ENCODE results near the gene CASP3. TPM values are rescaled to one million over a fixed set of nuclear protein-coding genes. Genes with fewer than 3 reads are reported as not detected.

CASP3 gene
- total and polyA plus RNA-seq, 9 of the 15 experiments (the other 6 are each of a cell fraction or from before 2014, with no cell fraction given) = 17.6 to 40.1 (median 31.8) TPM

GRCh38 chr4:184680698-184681097 lies 31.5 kb upstream of the CASP3 start:
- H3K27ac ChIP-seq (ENCODE audit: extremely low read depth, low read depth, low read length) = no peak overlapping the region
- no peak for DNase-seq (ENCODE audit: extremely low read depth in 1 of 4, low spot score in 3 of 4)
- H3K4me3 ChIP-seq = no peak overlapping the region
- H3K4me2 ChIP-seq (ENCODE audit: insufficient read depth, low read length) = no peak overlapping the region
- TF ChIP-seq E2F4 (CRISPR knock-in tag; IDR thresholded peaks at IDR 0.05; ENCODE audit: low read depth) (no peak), NFATC3 (IDR thresholded peaks at IDR 0.05) (no peak), MYC (IDR thresholded peaks at IDR 0.05; ENCODE audit: low read depth, low read length) (no peak), MYC (CRISPR knock-in tag; IDR thresholded peaks at IDR 0.05; ENCODE audit: borderline replicate concordance, low read depth) (no peak), ZNF239 (CRISPR knock-in tag; IDR thresholded peaks at IDR 0.05) (no peak), ZNF324 (CRISPR knock-in tag; IDR thresholded peaks at IDR 0.05) (no peak), NR0B1 (IDR thresholded peaks at IDR 0.05; ENCODE audit: partially characterized antibody) (no peak)
- CTCF ChIA-PET (ENCODE audit: low intra/inter-chr PET ratio) = no interaction called here
- BruUV-seq (replicated peaks) = no TSS peak
- peaks cover 11 to 13% of the 10 kb centered on the region in 2 experiments; a peak in 4 of 5 replicates for H3K4me1 ChIP-seq (replicated peaks in 1 of 2; ENCODE audit: control insufficient read depth in 2 of 2, insufficient read depth in 2 of 2, low read length in 2 of 2)
- no peak for ATAC-seq
- 0 out of 2 replicates have a peak, but pooled peaks cover 3% of the 10 kb centered on the region for H3K9me3 ChIP-seq (replicated peaks; ENCODE audit: control insufficient read depth, insufficient read depth, low read depth, low read length)
- H3K79me2 ChIP-seq (ENCODE audit: control insufficient read depth, insufficient read depth, low read length) = no peaks in the 10 kb centered on the region
- H3K9ac ChIP-seq (ENCODE audit: insufficient read depth in 1 of 2, low read depth in 2 of 2, low read length in 2 of 2) = no peak overlapping the region
- in situ Hi-C loops (cut with MboI) = no loop called here
- no peaks in the 10 kb centered on the region; the same call in 2 of the 3 replicates for H3K36me3 ChIP-seq (ENCODE audit: control insufficient read depth, insufficient read depth, low read length)
- no peaks in the 10 kb centered on the region for H3K27me3 ChIP-seq (ENCODE audit: control insufficient read depth in 2 of 2, insufficient read depth in 2 of 2, low read length in 2 of 2)
- H3K9me1 ChIP-seq (ENCODE audit: control insufficient read depth, insufficient read depth, low read length) = peaks cover 5% of the 10 kb centered on the region
- no peak overlapping the region for H2AFZ ChIP-seq (ENCODE audit: low read depth, low read length)
- POLR2A ChIA-PET = no interaction called here
- WGBS (ENCODE audit: insufficient coverage, low coverage, missing lambda C conversion rate) = 94% methylated on average over 9 of the region's 9 CpGs
- intact Hi-C loops (cut with micrococcal nuclease) = no loop called here
- FAIRE-seq = no peak
- no peaks in the 10 kb centered on the region for H4K20me1 ChIP-seq (replicated peaks; ENCODE audit: control insufficient read depth, insufficient read depth, low read length)
